CD4-positive, alpha-beta T cell treated with Interleukin-21 for 1 hour (primary cell): ENCODE measurements around the gene AGAP3.

Experiments
- DNase-seq: peaks from one replicate; pipeline ENCODE4 v3.0.0-alpha.2; 2020

AGAP3 gene

GRCh38 chr7:151124481-151124880 lies 38.2 kb downstream of the AGAP3 start:
- no peak for DNase-seq

DNA sequence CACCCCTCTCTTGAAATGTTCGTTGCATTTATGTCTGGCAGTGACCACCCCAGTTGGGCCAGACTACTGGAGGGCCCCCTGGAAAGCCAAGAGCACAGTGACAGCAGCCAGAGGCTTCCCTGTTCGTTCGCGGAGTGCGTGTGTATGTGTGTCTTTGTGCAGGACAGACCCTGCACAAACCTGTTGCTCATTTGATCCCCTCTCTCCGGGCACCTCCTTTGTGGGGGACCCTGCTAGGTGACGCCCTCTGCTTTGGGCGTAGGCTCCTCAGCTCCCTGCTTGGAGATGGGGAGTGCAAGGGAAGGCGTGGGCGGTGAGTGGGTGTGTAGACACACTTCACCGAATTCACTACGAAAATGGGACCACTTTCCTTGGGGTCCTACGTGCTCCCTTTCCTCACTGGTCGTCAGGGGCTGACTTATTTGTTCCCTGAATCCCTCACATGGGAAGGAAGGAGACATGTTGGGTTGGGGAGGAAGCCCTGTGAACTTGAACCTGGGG lies 38.7 kb downstream of the AGAP3 start:
- no peak for DNase-seq

GRCh38 chr7:151125470-151125845 lies 39.2 kb downstream of the AGAP3 start:
- DNase-seq = no peak

- DNase-seq = no peak
Measured at GRCh38 chr7:151125846-151126481, 39.7 kb downstream of the AGAP3 start.

GRCh38 chr7:151126491-151127137 lies 40.3 kb downstream of the AGAP3 start:
- DNase-seq = no peak

DNA sequence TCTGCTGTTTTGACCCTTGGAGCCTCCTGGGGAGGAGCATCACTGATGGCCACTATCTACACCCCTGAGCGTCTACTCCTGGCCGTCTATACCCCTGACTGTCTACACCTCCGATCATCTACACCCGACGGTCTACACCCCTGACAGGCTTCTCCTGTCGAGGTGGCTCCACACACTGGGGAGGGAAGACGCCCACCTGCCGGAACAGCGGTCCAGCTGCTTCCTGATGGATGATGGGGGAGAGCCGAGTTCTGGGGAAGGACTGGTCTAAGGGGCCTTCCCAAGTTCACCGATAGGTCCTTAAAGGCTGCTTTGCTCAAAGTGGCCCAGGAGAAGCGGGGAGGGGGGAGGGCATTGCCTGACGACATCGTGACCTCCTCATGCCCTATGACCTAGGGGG lies 41.9 kb downstream of the AGAP3 start:
- no peak for DNase-seq

DNA sequence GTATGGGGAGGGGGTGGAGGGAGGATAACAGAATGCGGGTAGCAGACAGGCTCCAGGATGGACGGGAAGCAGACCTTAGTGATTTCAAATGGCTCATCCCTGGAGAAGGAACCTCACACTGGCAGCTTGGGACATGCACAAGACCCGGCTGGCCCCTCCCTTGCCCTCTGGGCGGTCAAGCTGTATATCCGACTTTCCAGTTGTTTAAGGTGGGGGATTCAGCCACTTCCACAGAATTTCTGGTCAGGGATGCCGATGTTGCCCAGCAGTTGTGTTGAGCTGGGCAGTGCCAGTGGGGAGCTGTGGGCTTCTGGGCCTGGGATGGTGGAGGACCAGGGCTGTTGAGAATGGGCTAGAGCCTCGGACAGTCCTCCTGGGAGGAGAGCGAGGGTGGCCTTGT lies 42.4 kb downstream of the AGAP3 start:
- DNase-seq = no peak

DNA sequence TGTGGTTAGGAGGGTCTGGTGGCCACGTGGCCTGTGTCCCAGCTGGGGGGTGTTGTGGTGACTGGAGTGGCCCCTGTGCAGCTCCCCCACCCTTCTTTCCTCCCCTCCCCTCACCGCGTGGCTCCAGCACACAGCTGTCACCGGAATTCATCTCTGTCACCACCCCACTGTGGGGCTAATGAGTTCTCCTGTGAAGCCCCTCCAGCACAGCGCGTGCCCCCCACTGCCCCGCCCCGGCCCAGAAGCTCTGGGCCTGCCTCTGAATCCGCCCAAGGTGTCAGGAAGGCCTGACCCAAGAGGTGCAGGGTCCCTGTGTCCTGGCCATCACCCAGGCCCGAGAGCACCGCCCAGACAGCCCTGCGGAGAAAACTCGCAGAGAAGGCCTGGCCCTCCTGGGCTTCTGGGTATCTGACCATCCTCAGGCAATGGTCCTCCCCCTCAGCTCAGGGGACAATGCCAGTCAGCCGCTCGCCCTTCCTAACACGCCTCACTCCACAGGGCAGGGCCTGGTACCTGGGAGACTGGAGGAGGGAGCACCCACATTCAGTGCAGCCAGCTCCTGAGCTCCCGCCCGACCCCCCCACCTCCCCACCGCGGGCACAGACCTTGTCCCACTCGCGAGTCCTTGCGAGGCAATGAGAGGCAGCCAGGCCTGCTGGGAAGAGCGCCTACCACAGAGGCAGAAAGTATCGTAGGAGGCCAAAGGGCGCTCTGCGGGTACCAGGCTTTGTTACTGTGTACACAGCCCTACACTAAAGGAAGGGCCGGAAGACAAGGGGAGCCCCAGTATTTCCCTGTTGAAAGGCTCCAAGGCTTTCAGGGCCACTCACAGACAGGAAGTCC lies 43.1 kb downstream of the AGAP3 start:
- DNase-seq = no peak

DNA sequence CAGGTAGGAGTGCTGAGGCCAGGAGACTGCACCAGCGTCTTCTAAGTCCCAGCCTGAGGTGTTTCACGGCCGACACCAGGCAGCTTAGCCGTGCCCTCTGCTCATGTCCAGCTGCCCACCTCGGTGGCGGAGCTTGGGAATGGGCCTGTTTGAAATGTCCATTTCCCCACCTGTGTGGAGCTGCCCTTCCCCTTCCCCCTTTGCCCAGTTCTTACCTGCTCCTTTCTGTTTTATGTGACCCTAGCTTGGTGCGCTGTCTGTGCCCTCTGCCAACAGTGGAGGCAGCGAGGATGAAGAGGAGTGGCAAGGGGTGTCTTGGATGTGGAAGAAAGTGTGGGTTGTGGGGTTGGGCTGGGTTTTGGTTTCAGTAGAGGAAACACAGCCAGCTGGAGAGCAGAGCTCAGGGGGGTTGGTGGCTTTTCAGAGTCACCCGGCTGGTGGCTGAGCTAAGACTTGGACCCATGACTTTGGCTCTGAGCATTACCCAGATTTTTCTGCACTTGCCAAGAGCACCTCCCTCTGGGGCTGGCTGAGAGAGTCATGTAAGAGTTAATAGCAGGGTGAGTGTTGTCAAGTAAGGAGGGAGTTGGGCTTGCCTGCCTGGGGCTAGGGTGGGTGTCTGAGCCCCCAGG lies 43.8 kb downstream of the AGAP3 start:
- no peak for DNase-seq

DNA sequence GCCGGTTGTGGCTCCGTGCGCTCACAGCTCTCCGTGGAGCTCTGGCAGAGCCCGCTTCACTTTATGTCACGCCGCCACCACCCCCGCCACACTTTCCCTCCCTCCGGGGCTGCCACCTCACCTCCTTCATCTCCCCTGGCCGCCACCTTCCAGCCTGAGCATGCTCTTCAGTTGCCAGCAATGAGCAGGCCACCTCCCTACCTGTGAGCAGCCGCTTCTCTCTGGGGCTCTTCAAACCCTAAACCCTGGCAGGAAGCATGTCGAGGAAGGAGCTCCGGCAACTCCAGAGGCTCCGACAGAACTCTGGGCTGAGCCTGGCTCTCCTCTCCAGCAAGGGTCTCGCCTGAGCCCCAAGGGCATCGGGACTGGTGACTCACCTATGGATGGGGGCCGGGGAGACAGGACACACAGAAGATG lies 44.5 kb downstream of the AGAP3 start:
- no peak for DNase-seq

- no peak for DNase-seq
Measured at GRCh38 chr7:151131224-151131591, 44.9 kb downstream of the AGAP3 start.

DNA sequence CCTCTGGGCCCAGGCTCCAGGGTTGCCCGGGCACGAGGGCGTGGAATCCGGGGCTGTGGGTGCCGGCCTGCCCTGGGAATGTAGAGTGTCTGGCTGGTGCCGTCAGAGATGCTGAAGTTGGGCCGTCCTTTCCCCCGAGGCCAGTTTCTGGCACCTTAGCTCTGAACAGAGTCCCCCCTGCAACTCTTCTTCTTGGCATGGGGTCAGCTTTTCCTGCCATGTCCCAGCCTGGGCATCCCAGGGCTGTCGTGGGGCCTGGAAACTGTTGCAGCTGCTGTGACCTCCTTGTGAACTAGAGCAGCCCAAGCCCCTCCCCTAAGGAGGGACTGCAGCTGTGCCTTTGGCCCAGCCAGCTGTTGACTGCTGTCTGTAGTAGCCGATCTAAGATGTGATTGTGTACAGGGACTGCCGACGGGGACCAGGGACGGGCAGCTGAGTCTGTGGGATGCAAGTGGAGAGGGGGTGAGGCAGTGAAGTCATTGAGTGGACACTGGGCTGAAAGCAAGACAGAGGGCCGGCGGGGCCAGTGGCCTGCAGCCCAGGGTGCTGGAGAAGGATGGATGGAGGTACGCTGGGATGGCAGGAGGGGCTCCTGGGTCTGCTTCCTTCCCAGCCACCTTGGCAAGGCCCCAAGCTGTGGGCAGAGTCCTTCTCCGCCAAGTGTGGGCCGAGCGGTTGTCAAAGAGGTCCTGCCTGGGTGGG lies 45.5 kb downstream of the AGAP3 start:
- DNase-seq = no peak

DNA sequence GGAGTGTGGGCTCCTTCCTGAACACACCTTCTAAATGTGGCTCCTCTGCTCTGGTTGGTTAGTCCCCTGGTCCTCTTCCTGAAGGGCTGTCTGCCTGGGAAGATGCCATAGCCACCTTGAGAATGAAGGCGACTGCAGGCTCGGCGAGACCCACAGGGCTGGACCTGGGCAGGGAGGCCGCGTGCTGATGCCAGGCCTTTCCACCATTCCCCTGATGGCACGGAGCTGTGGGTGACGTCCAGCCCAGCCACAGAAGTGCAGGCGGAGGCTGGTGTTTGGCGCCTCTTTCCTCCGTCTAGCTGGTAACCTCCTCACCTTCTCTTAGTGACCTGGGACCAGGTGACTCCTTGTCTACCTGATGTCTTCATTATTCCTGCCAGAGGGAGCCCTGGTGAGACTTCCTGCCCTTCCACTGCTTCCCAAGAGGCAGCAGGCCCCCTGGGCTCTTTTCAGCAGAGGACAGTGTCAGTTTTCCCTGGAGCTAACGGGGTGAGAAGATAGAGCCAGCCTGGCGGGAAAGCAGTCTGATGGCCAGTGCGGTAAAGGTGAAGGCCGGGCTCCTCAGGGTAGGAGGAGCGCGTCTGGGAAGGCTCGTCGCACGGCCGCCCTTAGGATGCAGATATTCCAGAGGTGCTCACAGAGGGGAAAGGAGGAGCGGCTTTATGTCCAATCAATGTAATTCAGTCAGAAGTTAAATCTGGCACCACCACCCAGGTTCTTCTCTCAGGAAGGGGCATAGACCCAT lies 46.4 kb downstream of the AGAP3 start:
- no peak for DNase-seq

DNA sequence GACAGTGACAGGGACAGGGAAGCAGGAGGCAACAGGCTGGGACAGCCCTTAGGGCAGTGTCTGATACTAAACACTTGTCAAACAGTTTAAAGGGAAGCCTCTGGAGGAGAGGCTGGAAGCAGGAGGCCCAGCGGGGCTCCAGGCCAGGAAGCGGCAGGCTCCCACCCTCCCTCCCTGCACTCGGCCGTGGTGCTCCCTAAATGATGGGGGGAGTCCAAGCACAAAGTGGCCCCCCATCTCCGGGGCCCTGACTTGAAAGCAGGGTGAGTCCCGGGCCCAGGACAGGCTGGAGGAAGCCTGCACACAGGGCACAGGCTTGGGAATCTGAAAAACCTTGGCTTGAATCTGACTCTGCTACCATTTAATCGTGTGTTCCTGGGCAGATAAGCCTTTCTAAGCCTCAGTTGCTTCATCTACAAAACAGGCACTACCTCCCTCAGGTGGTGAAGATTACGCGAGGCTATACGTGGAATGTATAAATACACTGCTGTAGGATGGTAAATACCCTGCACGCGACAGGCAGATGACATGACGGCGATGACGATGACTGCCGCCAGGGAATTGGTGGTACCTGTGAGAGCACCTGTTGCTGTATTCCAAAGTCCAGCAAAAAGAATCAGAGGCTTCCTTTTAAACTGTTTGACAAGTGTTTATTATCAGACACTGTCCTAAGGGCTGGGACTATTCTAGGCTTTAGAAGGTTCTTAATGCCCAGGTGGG lies 47.2 kb downstream of the AGAP3 start:
- no peak for DNase-seq

GRCh38 chr7:151133986-151134742 lies 47.9 kb downstream of the AGAP3 start:
- DNase-seq = no peak

GRCh38 chr7:151134743-151135524 lies 48.7 kb downstream of the AGAP3 start:
- no peak for DNase-seq

- DNase-seq = no peak
Measured at GRCh38 chr7:151135525-151135845, 49.2 kb downstream of the AGAP3 start.

DNA sequence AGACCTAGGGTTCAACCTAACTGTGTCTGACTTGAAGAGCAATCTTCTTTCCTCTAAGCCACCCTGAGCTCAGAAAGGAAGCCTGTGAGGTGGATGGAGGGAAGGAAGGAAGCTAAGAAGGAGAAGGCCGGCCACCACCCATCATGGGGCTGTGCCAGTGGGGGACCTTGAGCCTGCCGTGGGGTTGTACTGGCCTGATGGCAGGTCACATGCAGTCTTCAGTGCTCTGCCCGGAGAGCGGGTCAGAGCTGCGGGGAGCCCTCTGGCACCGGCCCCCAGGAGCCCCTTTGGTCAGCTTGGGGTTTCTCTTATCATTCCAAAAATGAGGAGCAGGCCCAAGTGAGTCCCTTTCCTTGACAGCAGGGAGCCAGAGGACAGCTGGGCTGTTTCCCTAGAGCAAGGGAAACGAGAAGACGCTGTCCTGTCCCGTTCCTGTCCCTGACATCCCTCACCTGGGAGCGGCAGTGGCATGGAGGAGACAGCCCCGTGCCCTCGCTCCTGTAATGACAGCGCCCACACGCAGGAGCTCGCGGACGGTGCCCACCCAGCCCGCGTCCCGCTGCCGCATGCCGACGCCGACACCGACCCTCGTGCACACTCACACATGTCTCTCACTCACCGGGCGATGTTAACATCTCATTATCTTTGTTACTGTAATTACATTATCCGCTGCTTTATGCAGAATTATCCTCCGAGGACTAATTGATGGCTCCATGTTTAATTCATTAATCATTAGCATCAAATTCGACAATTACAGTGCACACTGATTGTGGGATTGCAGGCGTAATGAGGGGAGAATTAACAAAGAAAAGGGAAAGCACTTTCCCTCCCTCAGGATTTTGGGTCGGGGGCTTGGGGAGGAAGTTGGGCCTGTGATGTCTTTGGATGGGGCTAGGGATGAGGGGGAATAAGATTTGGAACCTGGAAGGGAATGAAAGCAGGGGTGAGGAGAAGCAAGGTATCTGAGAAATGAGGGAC lies 49.9 kb downstream of the AGAP3 start:
- DNase-seq = no peak
